HepG2 (cell line): ENCODE results near the gene RNF123. TPM values are rescaled to one million over a fixed set of nuclear protein-coding genes. Genes with fewer than 3 reads are reported as not detected.

ENCODE experiments used
- ARHGAP35 ChIP-seq: sonication (generic); formaldehyde crosslinking; IDR thresholded peaks from 2 replicates; pipeline ENCODE4 v1.9.0; 2022; ENCODE audit warnings: mild to moderate bottlenecking, inconsistent platforms, moderate library complexity, missing genetic modification reagents, borderline replicate concordance
- ARNT ChIP-seq: fragments of 450-650 bp; IDR thresholded peaks from 2 replicates; pipeline ENCODE4 v1.6.1; 2017
- CBX1 ChIP-seq: IDR thresholded peaks from one replicate; pipeline ENCODE4 v1.6.1; 2016; ENCODE audit warnings: antibody characterized with exemption, low read depth
- ISX ChIP-seq: sonication (generic); formaldehyde crosslinking; conservative IDR thresholded peaks from 2 replicates; pipeline ENCODE4 v1.5.0; 2020; ENCODE audit warnings: missing genetic modification reagents
- KDM5B ChIP-seq: sonication (generic); formaldehyde crosslinking; IDR thresholded peaks from 2 replicates; pipeline ENCODE4 v1.4.0; 2020; ENCODE audit warnings: missing genetic modification reagents, mild to moderate bottlenecking, borderline replicate concordance
- MAFK ChIP-seq, 2 experiments: IDR thresholded peaks in 1 of 2; conservative IDR thresholded peaks in 1 of 2; 2 replicates each; pipeline ENCODE4 v1.6.1; 2011; ENCODE audit warnings: improper control_type of control experiment in 2 of 2, low read length in 2 of 2
- MED1 ChIP-seq: sonication (generic); formaldehyde crosslinking; IDR thresholded peaks from 2 replicates; pipeline ENCODE4 v1.4.0; 2020; ENCODE audit warnings: missing genetic modification reagents
- MTA3 ChIP-seq: sonication (generic); formaldehyde crosslinking; IDR thresholded peaks from 2 replicates; pipeline ENCODE4 v1.4.0; 2020; ENCODE audit warnings: missing genetic modification reagents
- NCOA1 ChIP-seq: sonication (generic); formaldehyde crosslinking; IDR thresholded peaks from 2 replicates; pipeline ENCODE4 v1.9.0; 2021; ENCODE audit warnings: missing genetic modification reagents
- NKX3-1 ChIP-seq: sonication (generic); formaldehyde crosslinking; IDR thresholded peaks from 2 replicates; pipeline ENCODE4 v1.5.0; 2020; ENCODE audit warnings: missing genetic modification reagents
- SUZ12 ChIP-seq: fragments of 150-350 bp; IDR thresholded peaks from 2 replicates; pipeline ENCODE4 v1.6.1; 2014; ENCODE audit warnings: low read depth, low read length
- TOPORS ChIP-seq: sonication (generic); formaldehyde crosslinking; IDR thresholded peaks from 2 replicates; pipeline ENCODE4 v1.8.0; 2023; ENCODE audit warnings: mild to moderate bottlenecking, missing genetic modification reagents
- TP53 ChIP-seq: sonication (generic); formaldehyde crosslinking; conservative IDR thresholded peaks from 2 replicates; pipeline ENCODE4 v1.4.0; 2020; ENCODE audit warnings: missing genetic modification reagents
- ZFP41 ChIP-seq: sonication (generic); formaldehyde crosslinking; IDR thresholded peaks from 2 replicates; pipeline ENCODE4 v1.4.0; 2020; ENCODE audit warnings: mild to moderate bottlenecking, missing genetic modification reagents, borderline replicate concordance
- ZNF33B ChIP-seq: sonication (generic); formaldehyde crosslinking; IDR thresholded peaks from 2 replicates; pipeline ENCODE4 v1.5.1; 2020; ENCODE audit warnings: mild to moderate bottlenecking, missing genetic modification reagents
- ZNF569 ChIP-seq: sonication (generic); formaldehyde crosslinking; IDR thresholded peaks from 2 replicates; pipeline ENCODE4 v1.5.0; 2020; ENCODE audit warnings: mild to moderate bottlenecking, missing genetic modification reagents, moderate library complexity, borderline replicate concordance
- polyA plus RNA-seq, 8 experiments: library from polyadenylated mRNA; depleted of rRNA in 3 of 8; stranded (reverse) in 7 of 8; unstranded in 1 of 8; fragments of >200 nt; fragmentation: Illumina TruSeq in 4 of 8; extraction: Trizol in 4 of 8; gene quantifications; 2 replicates each; pipeline versions ENCODE4 v1.2.1 to v1.2.3, GENCODE V29; 2011 to 2016; ENCODE audit warnings: low read depth in 4 of 8, missing spikeins in 1 of 8, mixed read lengths in 1 of 8; ENCODE audit not compliant: insufficient read depth in 1 of 8
- total RNA-seq, 5 experiments: library from RNA; depleted of rRNA; stranded (reverse); fragments of >200 nt; fragmentation: Illumina TruSeq; extraction: Trizol; gene quantifications; 2 replicates each; pipeline ENCODE4 v1.2.3, GENCODE V29; 2016; ENCODE audit warnings: low read depth in 1 of 5
- TF ChIP-seq, protein P1 (sequence below): sonication (generic); formaldehyde crosslinking; IDR thresholded peaks from 2 replicates; pipeline ENCODE4 v1.4.0; 2020; ENCODE audit warnings: missing genetic modification reagents, mild to moderate bottlenecking, borderline replicate concordance
- TF ChIP-seq, protein P2 (sequence below): sonication (generic); formaldehyde crosslinking; IDR thresholded peaks from 2 replicates; pipeline ENCODE4 v1.5.0; 2020; ENCODE audit warnings: missing genetic modification reagents, mild to moderate bottlenecking, borderline replicate concordance
- TF ChIP-seq, protein P3 (sequence below): IDR thresholded peaks from 2 replicates; pipeline ENCODE4 v1.6.1; 2016; ENCODE audit warnings: low read depth
- TF ChIP-seq, protein P4 (sequence below): sonication (generic); formaldehyde crosslinking; conservative IDR thresholded peaks from 2 replicates; pipeline ENCODE4 v1.5.0; 2020; ENCODE audit warnings: missing genetic modification reagents

Gene RNF123
- total and polyA plus RNA-seq, 2 of the 13 experiments (the other 11 are each of a cell fraction or from before 2014, with no cell fraction given), result 29.9 to 82.2 TPM

DNA sequence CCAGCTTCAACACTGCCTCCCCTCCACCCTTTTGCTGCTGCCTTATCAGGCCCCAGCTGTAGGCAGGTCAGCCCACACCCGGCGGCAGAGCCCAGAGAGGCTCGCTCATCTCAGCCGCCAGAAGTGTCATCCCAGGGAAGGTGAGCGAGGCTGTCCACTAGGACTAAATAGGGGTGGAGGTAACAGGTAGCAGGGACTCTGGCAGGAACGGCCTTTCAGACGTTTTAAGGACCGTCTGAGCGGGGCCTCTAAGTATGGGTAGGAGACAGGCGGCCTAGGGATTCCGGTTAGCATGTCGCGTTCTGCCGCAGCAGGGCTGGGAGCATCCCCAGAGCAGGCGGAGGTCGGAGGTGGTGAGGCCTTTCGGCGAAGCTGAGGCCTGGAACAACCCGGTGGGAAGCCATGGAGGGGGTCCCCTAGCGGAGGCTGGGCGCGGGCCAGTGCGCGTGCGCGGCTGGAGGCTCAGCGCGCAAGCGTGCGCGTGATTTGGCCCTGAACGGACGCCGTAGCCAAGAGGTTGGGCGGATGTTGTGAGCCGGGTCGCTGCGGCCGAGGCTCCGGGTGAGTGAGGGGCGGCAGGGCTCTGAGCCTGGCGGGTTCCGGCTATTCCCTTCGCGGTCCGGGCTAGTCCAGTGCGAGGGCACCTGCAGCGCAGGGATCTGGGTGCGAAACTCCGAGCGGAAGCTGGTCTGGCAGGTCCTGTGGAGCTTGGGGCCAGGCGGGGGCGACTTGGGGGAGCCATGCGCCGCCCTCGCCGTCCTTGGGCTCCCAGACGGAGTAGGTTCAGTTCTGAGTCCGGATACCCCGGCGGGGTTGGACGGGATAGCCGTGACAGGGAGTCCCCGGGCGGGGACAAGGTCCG is at the start of gene RNF123, which contains the start of gene MST1 (continued):
- TF ChIP-seq MAFK (conservative IDR thresholded peaks at IDR 0.05 in 1 of 2, IDR thresholded peaks at IDR 0.05 in 1 of 2; ENCODE audit: low read length in 2 of 2), result no peak
- no peak for TF ChIP-seq TP53 (CRISPR knock-in tag)
- TF ChIP-seq CBX1, result peak; percentile 58
- TF ChIP-seq ISX (CRISPR knock-in tag), result no peak
- peak; percentile 55; the same call in 1 of the 2 replicates for TF ChIP-seq KDM5B (CRISPR knock-in tag)
- TF ChIP-seq, protein P1, sequence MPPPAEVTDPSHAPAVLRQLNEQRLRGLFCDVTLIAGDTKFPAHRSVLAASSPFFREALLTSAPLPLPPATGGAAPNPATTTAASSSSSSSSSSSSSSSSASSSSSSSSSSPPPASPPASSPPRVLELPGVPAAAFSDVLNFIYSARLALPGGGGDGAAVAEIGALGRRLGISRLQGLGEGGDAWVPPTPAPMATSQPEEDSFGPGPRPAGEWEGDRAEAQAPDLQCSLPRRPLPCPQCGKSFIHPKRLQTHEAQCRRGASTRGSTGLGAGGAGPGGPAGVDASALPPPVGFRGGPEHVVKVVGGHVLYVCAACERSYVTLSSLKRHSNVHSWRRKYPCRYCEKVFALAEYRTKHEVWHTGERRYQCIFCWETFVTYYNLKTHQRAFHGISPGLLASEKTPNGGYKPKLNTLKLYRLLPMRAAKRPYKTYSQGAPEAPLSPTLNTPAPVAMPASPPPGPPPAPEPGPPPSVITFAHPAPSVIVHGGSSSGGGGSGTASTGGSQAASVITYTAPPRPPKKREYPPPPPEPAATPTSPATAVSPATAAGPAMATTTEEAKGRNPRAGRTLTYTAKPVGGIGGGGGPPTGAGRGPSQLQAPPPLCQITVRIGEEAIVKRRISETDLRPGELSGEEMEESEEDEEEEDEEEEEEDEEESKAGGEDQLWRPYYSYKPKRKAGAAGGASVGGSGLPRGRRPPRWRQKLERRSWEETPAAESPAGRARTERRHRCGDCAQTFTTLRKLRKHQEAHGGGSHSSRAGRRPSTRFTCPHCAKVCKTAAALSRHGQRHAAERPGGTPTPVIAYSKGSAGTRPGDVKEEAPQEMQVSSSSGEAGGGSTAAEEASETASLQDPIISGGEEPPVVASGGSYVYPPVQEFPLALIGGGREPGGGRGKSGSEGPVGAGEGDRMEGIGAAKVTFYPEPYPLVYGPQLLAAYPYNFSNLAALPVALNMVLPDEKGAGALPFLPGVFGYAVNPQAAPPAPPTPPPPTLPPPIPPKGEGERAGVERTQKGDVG, result no peak
- TF ChIP-seq ARHGAP35 (CRISPR knock-in tag), result 0 out of 2 replicates have a peak, but pooled peaks have one; percentile 6
- TF ChIP-seq SUZ12, result no peak
- no peak for TF ChIP-seq ARNT
- TF ChIP-seq, protein P2, sequence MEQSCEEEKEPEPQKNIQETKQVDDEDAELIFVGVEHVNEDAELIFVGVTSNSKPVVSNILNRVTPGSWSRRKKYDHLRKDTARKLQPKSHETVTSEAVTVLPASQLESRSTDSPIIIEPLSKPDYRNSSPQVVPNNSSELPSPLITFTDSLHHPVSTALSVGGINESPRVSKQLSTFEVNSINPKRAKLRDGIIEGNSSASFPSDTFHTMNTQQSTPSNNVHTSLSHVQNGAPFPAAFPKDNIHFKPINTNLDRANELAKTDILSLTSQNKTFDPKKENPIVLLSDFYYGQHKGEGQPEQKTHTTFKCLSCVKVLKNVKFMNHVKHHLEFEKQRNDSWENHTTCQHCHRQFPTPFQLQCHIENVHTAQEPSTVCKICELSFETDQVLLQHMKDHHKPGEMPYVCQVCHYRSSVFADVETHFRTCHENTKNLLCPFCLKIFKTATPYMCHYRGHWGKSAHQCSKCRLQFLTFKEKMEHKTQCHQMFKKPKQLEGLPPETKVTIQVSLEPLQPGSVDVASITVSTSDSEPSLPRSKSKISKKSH (CRISPR knock-in tag), result 0 out of 2 replicates have a peak, but pooled peaks have one; percentile 25
- no peak for TF ChIP-seq ZNF569 (CRISPR knock-in tag)
- no peak for TF ChIP-seq ZFP41 (CRISPR knock-in tag)
- TF ChIP-seq, protein P3, sequence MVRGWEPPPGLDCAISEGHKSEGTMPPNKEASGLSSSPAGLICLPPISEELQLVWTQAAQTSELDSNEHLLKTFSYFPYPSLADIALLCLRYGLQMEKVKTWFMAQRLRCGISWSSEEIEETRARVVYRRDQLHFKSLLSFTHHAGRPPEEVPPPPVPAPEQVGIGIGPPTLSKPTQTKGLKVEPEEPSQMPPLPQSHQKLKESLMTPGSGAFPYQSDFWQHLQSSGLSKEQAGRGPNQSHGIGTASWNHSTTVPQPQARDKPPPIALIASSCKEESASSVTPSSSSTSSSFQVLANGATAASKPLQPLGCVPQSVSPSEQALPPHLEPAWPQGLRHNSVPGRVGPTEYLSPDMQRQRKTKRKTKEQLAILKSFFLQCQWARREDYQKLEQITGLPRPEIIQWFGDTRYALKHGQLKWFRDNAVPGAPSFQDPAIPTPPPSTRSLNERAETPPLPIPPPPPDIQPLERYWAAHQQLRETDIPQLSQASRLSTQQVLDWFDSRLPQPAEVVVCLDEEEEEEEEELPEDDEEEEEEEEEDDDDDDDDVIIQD, result 0 out of 2 replicates have a peak, but pooled peaks have one; percentile 17
- no peak for TF ChIP-seq MTA3 (CRISPR knock-in tag)
- TF ChIP-seq, protein P4, sequence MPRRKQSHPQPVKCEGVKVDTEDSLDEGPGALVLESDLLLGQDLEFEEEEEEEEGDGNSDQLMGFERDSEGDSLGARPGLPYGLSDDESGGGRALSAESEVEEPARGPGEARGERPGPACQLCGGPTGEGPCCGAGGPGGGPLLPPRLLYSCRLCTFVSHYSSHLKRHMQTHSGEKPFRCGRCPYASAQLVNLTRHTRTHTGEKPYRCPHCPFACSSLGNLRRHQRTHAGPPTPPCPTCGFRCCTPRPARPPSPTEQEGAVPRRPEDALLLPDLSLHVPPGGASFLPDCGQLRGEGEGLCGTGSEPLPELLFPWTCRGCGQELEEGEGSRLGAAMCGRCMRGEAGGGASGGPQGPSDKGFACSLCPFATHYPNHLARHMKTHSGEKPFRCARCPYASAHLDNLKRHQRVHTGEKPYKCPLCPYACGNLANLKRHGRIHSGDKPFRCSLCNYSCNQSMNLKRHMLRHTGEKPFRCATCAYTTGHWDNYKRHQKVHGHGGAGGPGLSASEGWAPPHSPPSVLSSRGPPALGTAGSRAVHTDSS (CRISPR knock-in tag), result 0 out of 2 replicates have a peak, but pooled peaks have one; percentile 90
- TF ChIP-seq NKX3-1 (CRISPR knock-in tag), result 0 out of 2 replicates have a peak, but pooled peaks have one; percentile 11
- peak; percentile 66 for TF ChIP-seq MED1
- TF ChIP-seq TOPORS, result no peak
- no peak for TF ChIP-seq ZNF33B (CRISPR knock-in tag)
- TF ChIP-seq NCOA1 (CRISPR knock-in tag), result peak; percentile 76; the same call in 1 of the 2 replicates
